ENCODE data around the gene TNNI3K.

Gene TNNI3K

DNA sequence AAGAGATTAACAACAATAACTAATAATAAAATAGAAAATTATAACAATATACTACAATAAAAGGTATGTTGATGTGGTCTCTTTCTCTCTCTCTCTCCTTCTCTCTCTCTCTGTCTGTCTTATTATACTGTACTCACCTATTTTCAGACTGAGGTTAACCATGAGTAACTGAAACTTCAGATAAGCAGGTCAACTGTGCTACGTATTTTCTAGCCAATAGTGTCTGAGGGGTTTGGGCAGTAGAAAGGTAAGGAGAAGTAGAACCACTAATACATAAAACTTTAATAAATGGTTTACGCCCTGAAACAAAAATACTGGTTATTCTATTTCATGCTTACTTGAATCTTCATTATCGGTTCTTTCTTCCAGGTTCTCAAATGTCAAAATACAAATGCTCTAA, 348.2 kb downstream of the TNNI3K start:
- DNase-seq = no peak

DNA sequence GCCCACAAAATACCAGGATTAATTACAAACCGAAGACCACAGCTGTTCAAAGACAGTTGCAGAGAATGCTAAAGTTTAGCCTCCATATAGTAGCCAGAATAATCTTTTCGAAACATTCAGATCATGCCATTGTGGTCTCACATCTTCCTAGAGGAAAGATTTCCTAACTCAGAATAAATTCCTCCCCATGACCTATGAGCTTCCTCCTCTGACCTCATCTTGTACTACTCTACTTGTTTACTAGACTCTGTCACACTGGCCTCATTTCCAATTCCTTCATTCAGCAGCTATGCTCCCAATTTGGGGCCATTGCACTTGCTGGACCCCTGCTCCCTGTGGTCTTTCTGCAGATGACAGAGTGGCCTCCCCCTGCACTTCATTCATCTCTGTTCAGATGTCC, 349.0 kb downstream of the TNNI3K start:
- no peak for DNase-seq

DNA sequence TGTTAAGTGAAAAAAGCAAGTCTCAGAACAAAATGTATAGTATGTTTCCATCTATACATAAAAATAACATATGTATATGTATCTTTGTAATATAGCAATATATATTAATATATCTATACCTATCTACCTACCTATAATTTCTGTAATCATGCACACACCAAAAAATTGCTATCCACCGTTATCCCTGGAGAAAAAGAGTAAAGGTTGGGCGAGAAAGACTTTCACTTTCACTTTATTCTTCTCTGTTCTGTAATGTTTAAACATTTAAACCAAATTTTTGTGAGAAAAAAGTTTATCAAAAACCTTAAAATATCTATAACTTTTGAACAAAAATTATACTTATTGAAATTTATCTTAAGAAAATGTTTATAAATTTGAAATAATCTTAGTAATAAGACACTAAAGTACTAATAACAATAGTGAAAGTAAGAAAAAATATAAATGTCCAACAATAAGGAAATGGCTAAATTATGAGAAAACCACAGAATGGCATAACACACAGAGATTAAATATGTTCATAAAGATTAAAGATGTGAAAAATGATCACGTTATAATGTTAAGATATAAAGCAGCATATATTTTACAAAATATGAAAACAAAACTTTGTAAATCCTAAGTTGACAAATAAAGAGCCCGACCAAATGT, 351.2 kb downstream of the TNNI3K start:
- DNase-seq = peak; percentile 82

DNA sequence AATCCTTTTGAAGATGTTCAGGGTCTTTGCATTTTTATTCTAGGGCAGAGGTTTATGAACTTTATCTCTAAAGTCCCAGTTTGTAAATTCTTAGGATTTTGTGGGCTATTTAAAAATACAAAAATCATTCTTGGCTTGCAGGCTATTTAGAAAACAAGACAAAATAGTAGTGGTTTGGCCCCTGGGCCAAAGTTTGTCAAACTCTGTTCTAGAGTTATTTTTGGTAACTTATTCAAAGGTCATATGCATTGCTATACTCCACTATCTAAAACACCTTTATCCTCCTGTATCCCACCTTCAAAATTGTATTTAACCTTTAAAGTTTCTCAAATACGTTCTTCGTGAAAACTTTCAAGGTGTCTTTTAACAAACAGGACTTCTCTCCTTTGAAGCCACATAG, 352.7 kb downstream of the TNNI3K start:
- no peak for DNase-seq

DNA sequence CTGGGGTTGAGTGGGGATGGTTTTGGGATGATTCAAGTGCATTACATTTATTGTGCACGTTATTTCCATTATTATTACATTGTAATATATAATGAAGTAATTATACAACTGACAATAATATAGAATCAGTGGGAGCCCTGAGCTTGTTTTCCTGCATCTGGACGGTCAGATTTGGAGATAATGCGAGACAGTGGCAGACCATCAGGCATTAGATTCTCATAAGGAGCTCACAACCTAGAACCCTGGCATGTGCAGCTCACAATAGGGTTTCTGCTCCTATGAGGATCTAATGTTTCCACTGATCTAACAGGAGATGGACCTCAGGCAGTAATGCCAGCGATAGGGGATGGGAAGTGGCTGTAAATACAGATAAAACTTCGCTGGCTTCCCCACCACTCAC, 355.1 kb downstream of the TNNI3K start:
- DNase-seq = no peak

DNA sequence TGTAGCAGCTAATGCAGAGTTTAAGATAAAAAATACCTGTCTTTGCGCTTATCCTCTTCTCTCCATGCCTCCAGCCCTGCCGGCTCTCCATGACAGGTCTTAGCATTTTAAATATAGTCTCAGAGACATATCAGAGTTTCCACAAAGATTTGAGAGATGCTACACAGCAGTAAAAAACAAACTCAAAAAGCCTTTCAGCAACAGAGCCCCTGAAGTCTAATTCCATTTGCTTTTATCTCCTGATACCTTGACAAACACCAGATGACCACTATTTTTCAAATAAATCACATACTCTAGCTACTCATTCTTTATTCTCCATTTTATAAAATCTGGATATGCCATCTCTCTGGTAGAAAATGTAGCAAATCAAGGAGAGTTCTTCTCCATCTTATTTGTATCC, 356.8 kb downstream of the TNNI3K start:
- DNase-seq = no peak

DNA sequence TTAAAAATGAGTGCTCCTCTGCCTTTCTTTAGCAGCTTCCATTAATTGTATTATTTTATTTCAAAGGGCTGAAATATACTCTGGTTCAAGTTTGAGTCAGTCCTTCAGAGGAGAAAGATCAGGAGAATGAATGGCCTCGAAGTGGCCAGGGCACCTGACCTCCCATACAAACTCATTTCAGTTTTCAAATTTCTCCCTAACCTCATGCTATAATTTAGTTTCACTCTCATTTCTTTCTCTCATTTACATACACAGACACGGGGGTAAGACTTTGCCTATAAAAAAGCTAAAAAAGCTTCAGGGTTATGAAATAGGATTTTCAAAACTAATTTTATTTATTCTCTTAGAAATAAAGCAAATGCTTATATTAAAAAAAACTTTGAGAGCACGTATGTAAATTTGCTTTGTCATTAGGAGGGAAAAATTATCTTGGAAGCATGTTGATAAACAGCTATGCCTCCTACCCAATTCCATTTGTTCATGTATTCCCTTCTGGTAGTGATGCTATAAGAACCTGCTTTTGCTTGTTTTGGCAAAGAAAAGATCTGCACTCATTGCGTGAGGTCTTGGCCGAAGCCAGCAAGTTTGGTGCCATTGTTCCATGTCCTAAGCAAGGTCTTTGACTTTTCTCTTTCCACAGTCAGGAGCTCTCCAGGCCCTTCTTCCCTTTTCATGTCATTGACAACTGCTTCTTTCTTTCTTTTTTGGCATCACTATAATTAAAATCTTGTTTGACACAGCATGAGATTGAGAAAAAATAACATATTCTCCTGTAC, 357.6 kb downstream of the TNNI3K start:
- DNase-seq = peak; percentile 6
